GM23338 (cell line): ENCODE measurements around the gene ZFHX3. TPM values are rescaled to one million over a fixed set of nuclear protein-coding genes. Genes with fewer than 3 reads are reported as not detected.

ENCODE experiments used
- ATAC-seq: fragments of 200-7000 bp; cut with Tn5 transposase; 3 replicates; pipeline ENCODE4 v1.9.1; 2020
- DNase-seq: peaks from one replicate; pipeline ENCODE4 v3.0.0-alpha.2; 2015; ENCODE audit warnings: low spot score
- H2AFZ ChIP-seq: fragments of 200-600 bp; sonication (generic); 2 replicates; pipeline ENCODE4 v1.8.0; 2016; ENCODE audit warnings: antibody characterized with exemption, mild to moderate bottlenecking, moderate library complexity
- H3F3A ChIP-seq: fragments of 200-600 bp; sonication (generic); replicated peaks from 2 replicates; pipeline ENCODE4 v1.8.0; 2017; ENCODE audit warnings: antibody characterized with exemption, mixed run types, low read depth
- H3K27ac ChIP-seq: fragments of 200-600 bp; sonication (generic); 2 replicates; pipeline ENCODE4 v1.6.1; 2016; ENCODE audit warnings: low read depth
- H3K27me3 ChIP-seq: fragments of 200-600 bp; sonication (generic); 2 replicates; pipeline ENCODE4 v1.8.0; 2016; ENCODE audit warnings: mild to moderate bottlenecking, mixed run types, moderate library complexity; ENCODE audit not compliant: insufficient read depth
- H3K36me3 ChIP-seq: fragments of 200-600 bp; sonication (generic); 2 replicates; pipeline ENCODE4 v1.8.0; 2016; ENCODE audit warnings: mild to moderate bottlenecking; ENCODE audit not compliant: insufficient read depth
- H3K4me1 ChIP-seq: fragments of 200-600 bp; sonication (generic); 2 replicates; pipeline ENCODE4 v1.8.0; 2016; ENCODE audit warnings: mild to moderate bottlenecking, moderate library complexity; ENCODE audit not compliant: insufficient read depth
- H3K4me2 ChIP-seq: fragments of 200-600 bp; sonication (generic); 2 replicates; pipeline ENCODE4 v1.7.1; 2017; ENCODE audit warnings: mixed run types
- H3K4me3 ChIP-seq: fragments of 200-600 bp; sonication (generic); 2 replicates; pipeline ENCODE4 v1.6.1; 2016; ENCODE audit warnings: mixed run types
- H3K79me2 ChIP-seq: fragments of 200-600 bp; sonication (generic); replicated peaks from 2 replicates; pipeline ENCODE4 v1.8.0; 2017; ENCODE audit warnings: mild to moderate bottlenecking; ENCODE audit not compliant: insufficient read depth
- H3K9me2 ChIP-seq: fragments of 200-600 bp; sonication (generic); 2 replicates; pipeline ENCODE4 v1.8.0; 2017; ENCODE audit not compliant: insufficient read depth
- H4K20me1 ChIP-seq: fragments of 200-600 bp; sonication (generic); replicated peaks from 2 replicates; pipeline ENCODE4 v1.8.0; 2017; ENCODE audit warnings: mild to moderate bottlenecking; ENCODE audit not compliant: insufficient read depth
- H3K27ac Mint-ChIP-seq: 2 replicates; pipeline ENCODE4 v1.8.0; 2020; ENCODE audit warnings: inconsistent platforms, mild to moderate bottlenecking, moderate library complexity, mixed read lengths
- H3K27me3 Mint-ChIP-seq: 3 replicates; pipeline ENCODE4 v1.8.0; 2022; ENCODE audit warnings: low read depth, mild to moderate bottlenecking, moderate library complexity, mixed read lengths, inconsistent platforms; ENCODE audit not compliant: insufficient read depth, poor library complexity
- H3K36me3 Mint-ChIP-seq: 3 replicates; pipeline ENCODE4 v1.8.0; 2021; ENCODE audit warnings: low read depth, mild to moderate bottlenecking, inconsistent platforms, moderate library complexity, mixed read lengths
- H3K4me1 Mint-ChIP-seq: 3 replicates; pipeline ENCODE4 v1.8.0; 2020; ENCODE audit warnings: mild to moderate bottlenecking, inconsistent platforms, mixed read lengths
- H3K4me3 Mint-ChIP-seq: 3 replicates; pipeline ENCODE4 v1.8.0; 2021; ENCODE audit warnings: moderate library complexity, mild to moderate bottlenecking, inconsistent platforms, mixed read lengths
- H3K9me3 Mint-ChIP-seq: 3 replicates; pipeline ENCODE4 v1.8.0; 2020; ENCODE audit warnings: moderate library complexity, mild to moderate bottlenecking, inconsistent platforms, mixed read lengths
- CREB1 ChIP-seq: fragments of 250-450 bp; sonication (Bioruptor Pico); IDR thresholded peaks from 2 replicates; pipeline ENCODE4 v1.5.0; 2020; ENCODE audit warnings: low read depth, mild to moderate bottlenecking, moderate library complexity
- EZH2 ChIP-seq: fragments of 200-600 bp; sonication (generic); IDR thresholded peaks from one replicate; pipeline ENCODE4 v1.8.0; 2017; ENCODE audit warnings: antibody characterized with exemption, mild to moderate bottlenecking, low read depth; ENCODE audit not compliant: unreplicated experiment
- EZH2phosphoT487 ChIP-seq: fragments of 200-600 bp; sonication (generic); IDR thresholded peaks from one replicate; pipeline ENCODE4 v1.8.1; 2018; ENCODE audit warnings: antibody characterized with exemption; ENCODE audit not compliant: unreplicated experiment
- JUNB ChIP-seq: IDR thresholded peaks from one replicate; pipeline ENCODE4 v1.6.1; 2016; ENCODE audit warnings: antibody characterized with exemption; ENCODE audit not compliant: unreplicated experiment
- NANOG ChIP-seq: IDR thresholded peaks from 2 replicates; pipeline ENCODE4 v1.6.1; 2016; ENCODE audit warnings: antibody characterized with exemption, borderline replicate concordance
- POLR2AphosphoS5 ChIP-seq: IDR thresholded peaks from 2 replicates; pipeline ENCODE4 v1.6.1; 2016; ENCODE audit warnings: antibody characterized with exemption, low read depth
- STAT1 ChIP-seq: IDR thresholded peaks from one replicate; pipeline ENCODE4 v1.6.1; 2016; ENCODE audit warnings: antibody characterized with exemption; ENCODE audit not compliant: unreplicated experiment
- ZNF114 ChIP-seq: fragments of 250-450 bp; sonication (Bioruptor Pico); IDR thresholded peaks from 2 replicates; pipeline ENCODE4 v1.5.0; 2020; ENCODE audit warnings: mild to moderate bottlenecking, moderate library complexity
- ZNF331 ChIP-seq: fragments of 250-450 bp; sonication (Bioruptor Pico); IDR thresholded peaks from 2 replicates; pipeline ENCODE4 v1.5.0; 2020; ENCODE audit warnings: low read depth, mild to moderate bottlenecking, moderate library complexity
- polyA plus RNA-seq: library from polyadenylated mRNA; unstranded; fragments of >200 nt; fragmentation: Nextera tagmentation; extraction: Ambion mirVana; gene quantifications from 2 replicates; pipeline ENCODE4 v1.2.1, GENCODE V29; 2016
- total RNA-seq: library from RNA; depleted of rRNA; stranded (reverse); fragments of >200 nt; shearing (Covaris generic); gene quantifications from 2 replicates; pipeline ENCODE4 v1.2.3, GENCODE V29; 2014
- TF ChIP-seq, protein P1 (sequence below): fragments of 250-450 bp; sonication (Bioruptor Pico); IDR thresholded peaks from 2 replicates; pipeline ENCODE4 v1.5.0; 2020; ENCODE audit warnings: mild to moderate bottlenecking, moderate library complexity
- TF ChIP-seq, protein P2 (sequence below): IDR thresholded peaks from 2 replicates; pipeline ENCODE4 v1.6.1; 2016; ENCODE audit warnings: antibody characterized with exemption
- TF ChIP-seq, protein P3 (sequence below), 2 experiments: fragments of 200-600 bp in 1 of 2; sonication (generic) in 1 of 2; conservative IDR thresholded peaks; 2 replicates each; pipeline versions ENCODE4 v1.5.1 to v1.6.1; 2016 to 2017; ENCODE audit warnings: antibody characterized with exemption in 2 of 2, low read depth in 2 of 2, mild to moderate bottlenecking in 2 of 2, moderate library complexity in 1 of 2
- TF ChIP-seq, protein P4 (sequence below): IDR thresholded peaks from one replicate; pipeline ENCODE4 v1.6.1; 2018; ENCODE audit warnings: antibody characterized with exemption; ENCODE audit not compliant: unreplicated experiment

The ZFHX3 gene
- total and polyA plus RNA-seq, 2 experiments from 2014 or later: 1.0 to 1.5 TPM

GRCh38 chr16:72798264-72798663, 249.7 kb downstream of the ZFHX3 start:
- peaks cover 1% of the 10 kb centered on the region for H3K27me3 Mint-ChIP-seq
- TF ChIP-seq ZNF331 (CRISPR knock-in tag): no peak
- no peak for TF ChIP-seq ZNF114 (CRISPR knock-in tag)
- TF ChIP-seq JUNB: no peak
- TF ChIP-seq NANOG: no peak
- TF ChIP-seq, protein P1, sequence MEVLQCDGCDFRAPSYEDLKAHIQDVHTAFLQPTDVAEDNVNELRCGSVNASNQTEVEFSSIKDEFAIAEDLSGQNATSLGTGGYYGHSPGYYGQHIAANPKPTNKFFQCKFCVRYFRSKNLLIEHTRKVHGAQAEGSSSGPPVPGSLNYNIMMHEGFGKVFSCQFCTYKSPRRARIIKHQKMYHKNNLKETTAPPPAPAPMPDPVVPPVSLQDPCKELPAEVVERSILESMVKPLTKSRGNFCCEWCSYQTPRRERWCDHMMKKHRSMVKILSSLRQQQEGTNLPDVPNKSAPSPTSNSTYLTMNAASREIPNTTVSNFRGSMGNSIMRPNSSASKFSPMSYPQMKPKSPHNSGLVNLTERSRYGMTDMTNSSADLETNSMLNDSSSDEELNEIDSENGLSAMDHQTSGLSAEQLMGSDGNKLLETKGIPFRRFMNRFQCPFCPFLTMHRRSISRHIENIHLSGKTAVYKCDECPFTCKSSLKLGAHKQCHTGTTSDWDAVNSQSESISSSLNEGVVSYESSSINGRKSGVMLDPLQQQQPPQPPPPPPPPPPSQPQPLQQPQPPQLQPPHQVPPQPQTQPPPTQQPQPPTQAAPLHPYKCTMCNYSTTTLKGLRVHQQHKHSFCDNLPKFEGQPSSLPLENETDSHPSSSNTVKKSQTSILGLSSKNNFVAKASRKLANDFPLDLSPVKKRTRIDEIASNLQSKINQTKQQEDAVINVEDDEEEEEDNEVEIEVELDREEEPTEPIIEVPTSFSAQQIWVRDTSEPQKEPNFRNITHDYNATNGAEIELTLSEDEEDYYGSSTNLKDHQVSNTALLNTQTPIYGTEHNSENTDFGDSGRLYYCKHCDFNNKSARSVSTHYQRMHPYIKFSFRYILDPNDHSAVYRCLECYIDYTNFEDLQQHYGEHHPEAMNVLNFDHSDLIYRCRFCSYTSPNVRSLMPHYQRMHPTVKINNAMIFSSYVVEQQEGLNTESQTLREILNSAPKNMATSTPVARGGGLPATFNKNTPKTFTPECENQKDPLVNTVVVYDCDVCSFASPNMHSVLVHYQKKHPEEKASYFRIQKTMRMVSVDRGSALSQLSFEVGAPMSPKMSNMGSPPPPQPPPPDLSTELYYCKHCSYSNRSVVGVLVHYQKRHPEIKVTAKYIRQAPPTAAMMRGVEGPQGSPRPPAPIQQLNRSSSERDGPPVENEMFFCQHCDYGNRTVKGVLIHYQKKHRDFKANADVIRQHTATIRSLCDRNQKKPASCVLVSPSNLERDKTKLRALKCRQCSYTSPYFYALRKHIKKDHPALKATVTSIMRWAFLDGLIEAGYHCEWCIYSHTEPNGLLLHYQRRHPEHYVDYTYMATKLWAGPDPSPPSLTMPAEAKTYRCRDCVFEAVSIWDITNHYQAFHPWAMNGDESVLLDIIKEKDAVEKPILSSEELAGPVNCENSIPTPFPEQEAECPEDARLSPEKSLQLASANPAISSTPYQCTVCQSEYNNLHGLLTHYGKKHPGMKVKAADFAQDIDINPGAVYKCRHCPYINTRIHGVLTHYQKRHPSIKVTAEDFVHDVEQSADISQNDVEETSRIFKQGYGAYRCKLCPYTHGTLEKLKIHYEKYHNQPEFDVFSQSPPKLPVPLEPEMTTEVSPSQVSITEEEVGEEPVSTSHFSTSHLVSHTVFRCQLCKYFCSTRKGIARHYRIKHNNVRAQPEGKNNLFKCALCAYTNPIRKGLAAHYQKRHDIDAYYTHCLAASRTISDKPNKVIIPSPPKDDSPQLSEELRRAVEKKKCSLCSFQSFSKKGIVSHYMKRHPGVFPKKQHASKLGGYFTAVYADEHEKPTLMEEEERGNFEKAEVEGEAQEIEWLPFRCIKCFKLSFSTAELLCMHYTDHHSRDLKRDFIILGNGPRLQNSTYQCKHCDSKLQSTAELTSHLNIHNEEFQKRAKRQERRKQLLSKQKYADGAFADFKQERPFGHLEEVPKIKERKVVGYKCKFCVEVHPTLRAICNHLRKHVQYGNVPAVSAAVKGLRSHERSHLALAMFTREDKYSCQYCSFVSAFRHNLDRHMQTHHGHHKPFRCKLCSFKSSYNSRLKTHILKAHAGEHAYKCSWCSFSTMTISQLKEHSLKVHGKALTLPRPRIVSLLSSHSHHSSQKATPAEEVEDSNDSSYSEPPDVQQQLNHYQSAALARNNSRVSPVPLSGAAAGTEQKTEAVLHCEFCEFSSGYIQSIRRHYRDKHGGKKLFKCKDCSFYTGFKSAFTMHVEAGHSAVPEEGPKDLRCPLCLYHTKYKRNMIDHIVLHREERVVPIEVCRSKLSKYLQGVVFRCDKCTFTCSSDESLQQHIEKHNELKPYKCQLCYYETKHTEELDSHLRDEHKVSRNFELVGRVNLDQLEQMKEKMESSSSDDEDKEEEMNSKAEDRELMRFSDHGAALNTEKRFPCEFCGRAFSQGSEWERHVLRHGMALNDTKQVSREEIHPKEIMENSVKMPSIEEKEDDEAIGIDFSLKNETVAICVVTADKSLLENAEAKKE (CRISPR knock-in tag): no peak
- TF ChIP-seq EZH2: no peak
- TF ChIP-seq POLR2AphosphoS5: no peak
- TF ChIP-seq, protein P2, sequence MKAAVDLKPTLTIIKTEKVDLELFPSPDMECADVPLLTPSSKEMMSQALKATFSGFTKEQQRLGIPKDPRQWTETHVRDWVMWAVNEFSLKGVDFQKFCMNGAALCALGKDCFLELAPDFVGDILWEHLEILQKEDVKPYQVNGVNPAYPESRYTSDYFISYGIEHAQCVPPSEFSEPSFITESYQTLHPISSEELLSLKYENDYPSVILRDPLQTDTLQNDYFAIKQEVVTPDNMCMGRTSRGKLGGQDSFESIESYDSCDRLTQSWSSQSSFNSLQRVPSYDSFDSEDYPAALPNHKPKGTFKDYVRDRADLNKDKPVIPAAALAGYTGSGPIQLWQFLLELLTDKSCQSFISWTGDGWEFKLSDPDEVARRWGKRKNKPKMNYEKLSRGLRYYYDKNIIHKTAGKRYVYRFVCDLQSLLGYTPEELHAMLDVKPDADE: no peak
- TF ChIP-seq EZH2phosphoT487: no peak
- no peak for TF ChIP-seq STAT1
- TF ChIP-seq, protein P3, sequence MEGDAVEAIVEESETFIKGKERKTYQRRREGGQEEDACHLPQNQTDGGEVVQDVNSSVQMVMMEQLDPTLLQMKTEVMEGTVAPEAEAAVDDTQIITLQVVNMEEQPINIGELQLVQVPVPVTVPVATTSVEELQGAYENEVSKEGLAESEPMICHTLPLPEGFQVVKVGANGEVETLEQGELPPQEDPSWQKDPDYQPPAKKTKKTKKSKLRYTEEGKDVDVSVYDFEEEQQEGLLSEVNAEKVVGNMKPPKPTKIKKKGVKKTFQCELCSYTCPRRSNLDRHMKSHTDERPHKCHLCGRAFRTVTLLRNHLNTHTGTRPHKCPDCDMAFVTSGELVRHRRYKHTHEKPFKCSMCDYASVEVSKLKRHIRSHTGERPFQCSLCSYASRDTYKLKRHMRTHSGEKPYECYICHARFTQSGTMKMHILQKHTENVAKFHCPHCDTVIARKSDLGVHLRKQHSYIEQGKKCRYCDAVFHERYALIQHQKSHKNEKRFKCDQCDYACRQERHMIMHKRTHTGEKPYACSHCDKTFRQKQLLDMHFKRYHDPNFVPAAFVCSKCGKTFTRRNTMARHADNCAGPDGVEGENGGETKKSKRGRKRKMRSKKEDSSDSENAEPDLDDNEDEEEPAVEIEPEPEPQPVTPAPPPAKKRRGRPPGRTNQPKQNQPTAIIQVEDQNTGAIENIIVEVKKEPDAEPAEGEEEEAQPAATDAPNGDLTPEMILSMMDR (conservative IDR thresholded peaks at IDR 0.05; ENCODE audit: low read depth in 2 of 2): no peak
- TF ChIP-seq, protein P4, sequence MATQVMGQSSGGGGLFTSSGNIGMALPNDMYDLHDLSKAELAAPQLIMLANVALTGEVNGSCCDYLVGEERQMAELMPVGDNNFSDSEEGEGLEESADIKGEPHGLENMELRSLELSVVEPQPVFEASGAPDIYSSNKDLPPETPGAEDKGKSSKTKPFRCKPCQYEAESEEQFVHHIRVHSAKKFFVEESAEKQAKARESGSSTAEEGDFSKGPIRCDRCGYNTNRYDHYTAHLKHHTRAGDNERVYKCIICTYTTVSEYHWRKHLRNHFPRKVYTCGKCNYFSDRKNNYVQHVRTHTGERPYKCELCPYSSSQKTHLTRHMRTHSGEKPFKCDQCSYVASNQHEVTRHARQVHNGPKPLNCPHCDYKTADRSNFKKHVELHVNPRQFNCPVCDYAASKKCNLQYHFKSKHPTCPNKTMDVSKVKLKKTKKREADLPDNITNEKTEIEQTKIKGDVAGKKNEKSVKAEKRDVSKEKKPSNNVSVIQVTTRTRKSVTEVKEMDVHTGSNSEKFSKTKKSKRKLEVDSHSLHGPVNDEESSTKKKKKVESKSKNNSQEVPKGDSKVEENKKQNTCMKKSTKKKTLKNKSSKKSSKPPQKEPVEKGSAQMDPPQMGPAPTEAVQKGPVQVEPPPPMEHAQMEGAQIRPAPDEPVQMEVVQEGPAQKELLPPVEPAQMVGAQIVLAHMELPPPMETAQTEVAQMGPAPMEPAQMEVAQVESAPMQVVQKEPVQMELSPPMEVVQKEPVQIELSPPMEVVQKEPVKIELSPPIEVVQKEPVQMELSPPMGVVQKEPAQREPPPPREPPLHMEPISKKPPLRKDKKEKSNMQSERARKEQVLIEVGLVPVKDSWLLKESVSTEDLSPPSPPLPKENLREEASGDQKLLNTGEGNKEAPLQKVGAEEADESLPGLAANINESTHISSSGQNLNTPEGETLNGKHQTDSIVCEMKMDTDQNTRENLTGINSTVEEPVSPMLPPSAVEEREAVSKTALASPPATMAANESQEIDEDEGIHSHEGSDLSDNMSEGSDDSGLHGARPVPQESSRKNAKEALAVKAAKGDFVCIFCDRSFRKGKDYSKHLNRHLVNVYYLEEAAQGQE: no peak
- TF ChIP-seq CREB1 (CRISPR knock-in tag): no peak
- no peak overlapping the region for H3K27ac Mint-ChIP-seq
- H3K9me3 Mint-ChIP-seq: no peaks in the 10 kb centered on the region
- Histone ChIP-seq H4K20me1 (no peaks in the 10 kb centered on the region), H3K4me3 (no peak overlapping the region), H2AFZ (no peak overlapping the region), H3K4me2 (no peak overlapping the region), H3K36me3 (no peaks in the 10 kb centered on the region), H3F3A (no peaks in the 10 kb centered on the region), H3K4me1 (no peaks in the 10 kb centered on the region), H3K27ac (no peak overlapping the region), H3K79me2 (no peaks in the 10 kb centered on the region), H3K9me2 (peaks cover 3% of the 10 kb centered on the region; the same call in 1 of the 2 replicates), H3K27me3 (no peaks in the 10 kb centered on the region)
- DNase-seq: no peak
- no peak overlapping the region for H3K4me3 Mint-ChIP-seq
- ATAC-seq: no peak
- no peaks in the 10 kb centered on the region for H3K36me3 Mint-ChIP-seq
- peaks cover 11% of the 10 kb centered on the region for H3K4me1 Mint-ChIP-seq
